Measurements from ENCODE around the gene TSTD1.
A peak's percentile ranks its signal among the peaks of the same experiment; 100 is the strongest.

DNA sequence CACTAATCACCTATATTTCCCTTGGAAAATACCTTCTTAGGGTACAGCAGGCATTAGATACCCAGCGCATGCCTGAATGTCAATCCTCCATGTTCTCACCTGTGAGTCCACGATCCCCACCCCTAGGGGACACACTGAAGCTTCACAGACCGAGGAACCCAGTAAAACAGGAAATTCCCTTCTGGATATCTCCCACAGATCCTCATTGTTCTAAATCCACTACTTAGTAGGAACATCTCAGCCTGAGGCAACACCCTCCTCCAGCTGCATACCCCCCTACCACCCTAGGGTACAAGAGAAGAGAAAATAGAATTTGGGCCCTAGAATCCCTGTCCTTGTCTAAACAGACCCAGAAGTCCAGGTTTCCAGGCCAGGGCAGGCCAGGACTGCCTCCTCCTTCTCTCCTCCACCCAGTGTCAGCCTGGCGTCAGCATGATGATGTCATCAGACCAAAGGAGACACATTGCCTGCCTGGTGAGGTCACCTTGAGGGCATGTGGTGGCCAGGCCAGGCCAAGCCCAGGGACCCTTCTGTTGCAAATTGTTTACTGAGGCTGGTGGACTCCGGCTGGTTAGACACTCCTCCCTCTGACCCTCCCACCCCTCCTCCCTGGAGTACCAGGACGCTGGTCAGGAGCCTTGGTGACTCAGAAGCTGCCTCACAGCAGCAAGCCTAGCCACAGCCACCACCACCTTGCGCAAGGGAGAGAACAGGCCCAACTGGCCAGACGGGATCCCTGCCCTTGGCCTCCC lies 44.4 kb upstream of the TSTD1 start:
- peak; percentile 24; the same call in 1 of the 2 replicates for TF ChIP-seq POLR2AphosphoS5 (IDR thresholded peaks at IDR 0.05; ENCODE audit: low read depth)
- TF ChIP-seq, protein P1, sequence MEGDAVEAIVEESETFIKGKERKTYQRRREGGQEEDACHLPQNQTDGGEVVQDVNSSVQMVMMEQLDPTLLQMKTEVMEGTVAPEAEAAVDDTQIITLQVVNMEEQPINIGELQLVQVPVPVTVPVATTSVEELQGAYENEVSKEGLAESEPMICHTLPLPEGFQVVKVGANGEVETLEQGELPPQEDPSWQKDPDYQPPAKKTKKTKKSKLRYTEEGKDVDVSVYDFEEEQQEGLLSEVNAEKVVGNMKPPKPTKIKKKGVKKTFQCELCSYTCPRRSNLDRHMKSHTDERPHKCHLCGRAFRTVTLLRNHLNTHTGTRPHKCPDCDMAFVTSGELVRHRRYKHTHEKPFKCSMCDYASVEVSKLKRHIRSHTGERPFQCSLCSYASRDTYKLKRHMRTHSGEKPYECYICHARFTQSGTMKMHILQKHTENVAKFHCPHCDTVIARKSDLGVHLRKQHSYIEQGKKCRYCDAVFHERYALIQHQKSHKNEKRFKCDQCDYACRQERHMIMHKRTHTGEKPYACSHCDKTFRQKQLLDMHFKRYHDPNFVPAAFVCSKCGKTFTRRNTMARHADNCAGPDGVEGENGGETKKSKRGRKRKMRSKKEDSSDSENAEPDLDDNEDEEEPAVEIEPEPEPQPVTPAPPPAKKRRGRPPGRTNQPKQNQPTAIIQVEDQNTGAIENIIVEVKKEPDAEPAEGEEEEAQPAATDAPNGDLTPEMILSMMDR (IDR thresholded peaks at IDR 0.05; ENCODE audit: insufficient read depth, low read length) = no peak
- TF ChIP-seq, protein P2, sequence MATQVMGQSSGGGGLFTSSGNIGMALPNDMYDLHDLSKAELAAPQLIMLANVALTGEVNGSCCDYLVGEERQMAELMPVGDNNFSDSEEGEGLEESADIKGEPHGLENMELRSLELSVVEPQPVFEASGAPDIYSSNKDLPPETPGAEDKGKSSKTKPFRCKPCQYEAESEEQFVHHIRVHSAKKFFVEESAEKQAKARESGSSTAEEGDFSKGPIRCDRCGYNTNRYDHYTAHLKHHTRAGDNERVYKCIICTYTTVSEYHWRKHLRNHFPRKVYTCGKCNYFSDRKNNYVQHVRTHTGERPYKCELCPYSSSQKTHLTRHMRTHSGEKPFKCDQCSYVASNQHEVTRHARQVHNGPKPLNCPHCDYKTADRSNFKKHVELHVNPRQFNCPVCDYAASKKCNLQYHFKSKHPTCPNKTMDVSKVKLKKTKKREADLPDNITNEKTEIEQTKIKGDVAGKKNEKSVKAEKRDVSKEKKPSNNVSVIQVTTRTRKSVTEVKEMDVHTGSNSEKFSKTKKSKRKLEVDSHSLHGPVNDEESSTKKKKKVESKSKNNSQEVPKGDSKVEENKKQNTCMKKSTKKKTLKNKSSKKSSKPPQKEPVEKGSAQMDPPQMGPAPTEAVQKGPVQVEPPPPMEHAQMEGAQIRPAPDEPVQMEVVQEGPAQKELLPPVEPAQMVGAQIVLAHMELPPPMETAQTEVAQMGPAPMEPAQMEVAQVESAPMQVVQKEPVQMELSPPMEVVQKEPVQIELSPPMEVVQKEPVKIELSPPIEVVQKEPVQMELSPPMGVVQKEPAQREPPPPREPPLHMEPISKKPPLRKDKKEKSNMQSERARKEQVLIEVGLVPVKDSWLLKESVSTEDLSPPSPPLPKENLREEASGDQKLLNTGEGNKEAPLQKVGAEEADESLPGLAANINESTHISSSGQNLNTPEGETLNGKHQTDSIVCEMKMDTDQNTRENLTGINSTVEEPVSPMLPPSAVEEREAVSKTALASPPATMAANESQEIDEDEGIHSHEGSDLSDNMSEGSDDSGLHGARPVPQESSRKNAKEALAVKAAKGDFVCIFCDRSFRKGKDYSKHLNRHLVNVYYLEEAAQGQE (IDR thresholded peaks at IDR 0.05; ENCODE audit: insufficient replicate concordance, low read depth) = no peak
- no peak for TF ChIP-seq GABPA (IDR thresholded peaks at IDR 0.05; ENCODE audit: low read depth)

All from HL-60 (cell line).